OCI-LY7 (cell line): ENCODE data around the gene PLEKHA6. TPM values are rescaled to one million over a fixed set of nuclear protein-coding genes. Genes with fewer than 3 reads are reported as not detected.

Source experiments
- BruUV-seq: library from RNA; stranded (reverse); fragments of 400-500 nt; replicated peaks from 2 replicates; lab custom pipeline; 2021; lab: Mats Ljungman, UMichigan
- CTCF ChIA-PET: fragments of 300-600 bp; sonication (Branson Sonifier 250); formaldehyde crosslinking; loops from one replicate; lab custom pipeline; 2022; ENCODE audit warnings: antibody characterized with exemption; ENCODE audit not compliant: unreplicated experiment; lab: Charles Lee
- POLR2A ChIA-PET: fragments of 300-600 bp; sonication (Branson Sonifier 250); formaldehyde crosslinking; loops from one replicate; lab custom pipeline; 2022; ENCODE audit warnings: antibody characterized with exemption; lab: Charles Lee
- DNase-seq: peaks from one replicate; pipeline ENCODE4 v3.0.0-alpha.2; 2015; ENCODE audit warnings: low spot score
- H2AFZ ChIP-seq: fragments of 200-600 bp; sonication (generic), shearing (Covaris generic); 2 replicates; pipeline ENCODE4 v1.6.1; 2014; ENCODE audit warnings: mild to moderate bottlenecking, antibody characterized with exemption, low read length, moderate library complexity
- H3K27ac ChIP-seq: fragments of 200-600 bp; sonication (generic); 2 replicates; pipeline ENCODE4 v1.5.1; 2014; ENCODE audit warnings: mixed run types, low read depth, mild to moderate bottlenecking, moderate library complexity, low read length, inconsistent platforms; ENCODE audit not compliant: poor library complexity, severe bottlenecking
- H3K36me3 ChIP-seq: fragments of 200-600 bp; sonication (generic); 2 replicates; pipeline ENCODE4 v1.6.1; 2014; ENCODE audit warnings: mild to moderate bottlenecking, antibody characterized with exemption, low read length, moderate library complexity, mixed read lengths; ENCODE audit not compliant: insufficient read depth
- H3K4me1 ChIP-seq: fragments of 200-600 bp; sonication (generic); 2 replicates; pipeline ENCODE4 v1.5.1; 2014; ENCODE audit warnings: mild to moderate bottlenecking, low read length; ENCODE audit not compliant: insufficient read depth, poor library complexity, severe bottlenecking
- H3K4me2 ChIP-seq: fragments of 200-600 bp; sonication (generic); 2 replicates; pipeline ENCODE4 v1.6.1; 2014; ENCODE audit warnings: mild to moderate bottlenecking, low read length
- H3K4me3 ChIP-seq: fragments of 200-600 bp; sonication (generic); 2 replicates; pipeline ENCODE4 v1.5.1; 2014; ENCODE audit warnings: mild to moderate bottlenecking, low read depth, low read length; ENCODE audit not compliant: poor library complexity, severe bottlenecking
- H3K79me2 ChIP-seq: fragments of 200-600 bp; sonication (generic); 2 replicates; pipeline ENCODE4 v1.6.1; 2016; ENCODE audit warnings: low read depth, mild to moderate bottlenecking, low read length, moderate library complexity, mixed read lengths; ENCODE audit not compliant: insufficient read depth
- H3K9me2 ChIP-seq: fragments of 200-600 bp; sonication (generic); 2 replicates; pipeline ENCODE4 v1.6.1; 2016; ENCODE audit warnings: mild to moderate bottlenecking, low read length, mixed read lengths; ENCODE audit not compliant: insufficient read depth
- H3K9me3 ChIP-seq: fragments of 200-600 bp; sonication (generic); 2 replicates; pipeline ENCODE4 v1.6.1; 2014; ENCODE audit warnings: mild to moderate bottlenecking, mixed run types, low read length, mixed read lengths
- H4K20me1 ChIP-seq: fragments of 200-600 bp; sonication (generic); 2 replicates; pipeline ENCODE4 v1.6.1; 2014; ENCODE audit warnings: mild to moderate bottlenecking, antibody characterized with exemption, low read length, moderate library complexity, mixed read lengths; ENCODE audit not compliant: insufficient read depth
- CTCF ChIP-seq: fragments of 200-600 bp; sonication (generic); conservative IDR thresholded peaks from 2 replicates; pipeline ENCODE4 v1.5.1; 2014; ENCODE audit warnings: mild to moderate bottlenecking, antibody characterized with exemption, low read length, moderate library complexity, mixed read lengths
- EZH2phosphoT487 ChIP-seq: fragments of 200-600 bp; sonication (generic); IDR thresholded peaks from 2 replicates; pipeline ENCODE4 v1.6.1; 2018; ENCODE audit warnings: low read depth, borderline replicate concordance, mild to moderate bottlenecking, mixed run types, antibody characterized with exemption, low read length, moderate library complexity, mixed read lengths
- intact Hi-C: fragments of 100-400 bp; cut with micrococcal nuclease; formaldehyde crosslinking; loops from one replicate; pipeline ENCODE4 v1.10.0; 2022; ENCODE audit not compliant: unreplicated experiment
- total RNA-seq, 2 experiments: library from RNA; depleted of rRNA in 1 of 2; stranded (reverse); fragments of >200 nt in 1 of 2; shearing (Covaris generic) in 1 of 2; gene quantifications; 2 replicates each; pipeline ENCODE4 v1.2.3, GENCODE V29; 2014 to 2022

PLEKHA6 gene
- total RNA-seq, 2 experiments from 2014 or later: not detected

GRCh38 chr1:204359131-204359473 lies 627 bp downstream of the PLEKHA6 start:
- Histone ChIP-seq H3K4me3 (no peak overlapping the region), H3K79me2 (no peaks in the 10 kb centered on the region), H3K4me2 (no peak overlapping the region), H3K4me1 (peaks cover 5% of the 10 kb centered on the region), H3K27ac (no peak overlapping the region), H3K36me3 (no peaks in the 10 kb centered on the region), H3K9me2 (no peaks in the 10 kb centered on the region), H4K20me1 (no peaks in the 10 kb centered on the region), H3K9me3 (no peaks in the 10 kb centered on the region), H2AFZ (no peak overlapping the region)
- ChIA-PET POLR2A (no interaction called here), CTCF (no interaction called here)
- BruUV-seq: no TSS peak
- no peak for DNase-seq
- intact Hi-C loops: no loop called here
- TF ChIP-seq CTCF (no peak), EZH2phosphoT487 (no peak)

GRCh38 chr1:204358605-204359004 lies 1.1 kb downstream of the PLEKHA6 start:
- H2AFZ ChIP-seq: no peak overlapping the region
- CTCF ChIA-PET: no interaction called here
- POLR2A ChIA-PET: no interaction called here
- no peaks in the 10 kb centered on the region for H3K79me2 ChIP-seq
- no peak overlapping the region for H3K4me2 ChIP-seq
- DNase-seq: no peak
- TF ChIP-seq EZH2phosphoT487 (no peak), CTCF (no peak)
- no peaks in the 10 kb centered on the region for H3K9me3 ChIP-seq
- no peak overlapping the region for H3K27ac ChIP-seq
- intact Hi-C loops: no loop called here
- no TSS peak for BruUV-seq
- H3K4me3 ChIP-seq: no peak overlapping the region
- no peaks in the 10 kb centered on the region for H4K20me1 ChIP-seq
- no peaks in the 10 kb centered on the region for H3K9me2 ChIP-seq
- H3K36me3 ChIP-seq: no peaks in the 10 kb centered on the region
- H3K4me1 ChIP-seq: peaks cover 5% of the 10 kb centered on the region

GRCh38 chr1:204357551-204358490 lies 1.9 kb downstream of the PLEKHA6 start:
- Histone ChIP-seq H3K36me3 (no peaks in the 10 kb centered on the region), H3K9me2 (no peaks in the 10 kb centered on the region), H4K20me1 (no peaks in the 10 kb centered on the region), H3K27ac (no peak overlapping the region), H2AFZ (no peak overlapping the region), H3K4me2 (no peak overlapping the region), H3K79me2 (no peaks in the 10 kb centered on the region), H3K4me1 (no peaks in the 10 kb centered on the region), H3K9me3 (no peaks in the 10 kb centered on the region), H3K4me3 (no peak overlapping the region)
- ChIA-PET CTCF (interaction anchor here (1.0 kb wide), 1 partner anchor 99 kb away, joined by 3 read pairs; no protein-coding TSS in a partner anchor), POLR2A (no interaction called here)
- intact Hi-C loops: no loop called here
- DNase-seq: no peak
- BruUV-seq: no TSS peak
- TF ChIP-seq CTCF (0 out of 2 replicates have a peak, but pooled peaks have one; percentile 14), EZH2phosphoT487 (no peak)
